NT2/D1 (cell line): Measurements from ENCODE around the gene VMAC.
"Not testable (repeated sequence)": the region's sequence is repeated elsewhere in the genome, so short reads cannot be mapped to it uniquely, and the experiment has no call there.

Source experiments
- DNase-seq: peaks from one replicate; pipeline ENCODE4 v3.0.0-alpha.2; 2011; ENCODE audit warnings: low read depth, low spot score
- H3K27me3 ChIP-seq: 2 replicates; pipeline ENCODE4 v1.6.0; 2011; ENCODE audit warnings: mild to moderate bottlenecking; ENCODE audit not compliant: insufficient read length, insufficient read depth
- H3K36me3 ChIP-seq: 2 replicates; pipeline ENCODE4 v1.6.1; 2011; ENCODE audit warnings: mild to moderate bottlenecking, low read length, mixed read lengths; ENCODE audit not compliant: insufficient read depth, insufficient read length
- H3K4me1 ChIP-seq: 2 replicates; pipeline ENCODE4 v1.5.1; 2011; ENCODE audit not compliant: insufficient read depth, insufficient read length
- H3K4me3 ChIP-seq: 2 replicates; pipeline ENCODE4 v1.5.1; 2011; ENCODE audit warnings: low read depth; ENCODE audit not compliant: insufficient read length
- H3K9ac ChIP-seq: 2 replicates; pipeline ENCODE4 v1.6.0; 2011; ENCODE audit warnings: low read depth; ENCODE audit not compliant: insufficient read length
- H3K9me3 ChIP-seq: 2 replicates; pipeline ENCODE4 v1.5.1; 2011; ENCODE audit warnings: mild to moderate bottlenecking, low read length; ENCODE audit not compliant: insufficient read depth
- SUZ12 ChIP-seq: IDR thresholded peaks from 2 replicates; pipeline ENCODE4 v1.6.1; 2011; ENCODE audit not compliant: insufficient read length, insufficient read depth; ENCODE audit errors: extremely low read depth
- YY1 ChIP-seq: IDR thresholded peaks from 2 replicates; pipeline ENCODE4 v1.6.1; 2011; ENCODE audit not compliant: insufficient read length, insufficient read depth
- ZNF274 ChIP-seq: IDR thresholded peaks from 2 replicates; pipeline ENCODE4 v1.6.1; 2011; ENCODE audit warnings: mild to moderate bottlenecking, low read depth, low read length

The VMAC gene

GRCh38 chr19:5880604-5881078 lies 24.0 kb upstream of the VMAC start:
- no peak overlapping the region for H3K9ac ChIP-seq
- H3K27me3 ChIP-seq, result peaks cover 2% of the 10 kb centered on the region
- DNase-seq, result peak; percentile 48
- no peak overlapping the region for H3K4me3 ChIP-seq
- peaks cover 28% of the 10 kb centered on the region for H3K4me1 ChIP-seq
- TF ChIP-seq ZNF274, result no peak
- TF ChIP-seq YY1, result no peak
- no peak for TF ChIP-seq SUZ12
- no peaks in the 10 kb centered on the region for H3K36me3 ChIP-seq
- no peaks in the 10 kb centered on the region for H3K9me3 ChIP-seq

GRCh38 chr19:5881543-5882299 lies 23.0 kb upstream of the VMAC start:
- peaks cover 2% of the 10 kb centered on the region for H3K27me3 ChIP-seq
- DNase-seq, result no peak
- H3K9me3 ChIP-seq, result no peaks in the 10 kb centered on the region
- TF ChIP-seq ZNF274, result no peak
- no peak for TF ChIP-seq YY1
- no peak for TF ChIP-seq SUZ12
- no peaks in the 10 kb centered on the region for H3K36me3 ChIP-seq
- H3K9ac ChIP-seq, result peak overlapping the region; percentile 3
- H3K4me3 ChIP-seq, result no peak overlapping the region
- peaks cover 26% of the 10 kb centered on the region for H3K4me1 ChIP-seq

DNA sequence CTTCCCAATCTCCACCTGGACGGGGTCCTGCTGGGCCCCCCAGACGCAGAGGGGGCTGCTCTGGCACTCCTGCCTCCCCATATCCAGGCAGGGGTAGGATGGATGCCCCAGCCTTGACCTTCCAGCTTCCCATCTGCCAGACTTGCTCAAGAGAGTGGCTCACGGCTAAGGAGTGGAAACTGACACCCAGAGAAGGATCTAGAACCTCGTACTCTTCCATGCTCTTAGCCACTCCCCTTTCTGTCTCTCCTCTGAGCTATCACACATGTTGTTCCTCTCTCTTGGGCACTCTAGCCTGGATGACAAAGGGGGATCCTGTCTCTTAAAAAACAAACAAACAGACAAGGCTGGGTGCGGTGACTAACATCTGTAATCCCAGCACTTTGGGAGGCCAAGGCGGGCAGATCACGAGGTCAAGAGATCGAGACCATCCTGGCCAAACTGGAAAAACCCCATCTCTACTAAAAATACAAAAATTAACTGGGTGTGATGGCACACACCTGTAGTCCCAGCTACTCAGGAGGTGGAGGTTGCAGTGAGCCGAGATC lies 22.2 kb upstream of the VMAC start:
- Histone ChIP-seq H3K9me3 (no peaks in the 10 kb centered on the region), H3K9ac (peak overlapping the region; percentile 3), H3K4me3 (no peak overlapping the region), H3K36me3 (no peaks in the 10 kb centered on the region), H3K27me3 (peaks cover 2% of the 10 kb centered on the region), H3K4me1 (peaks cover 22% of the 10 kb centered on the region)
- DNase-seq, result no peak
- TF ChIP-seq YY1, result no peak
- TF ChIP-seq SUZ12, result no peak
- no peak for TF ChIP-seq ZNF274

- DNase-seq, H3K27me3 ChIP-seq, H3K9ac ChIP-seq: not testable (repeated sequence)
Observed at GRCh38 chr19:5883157-5883873, 21.4 kb upstream of the VMAC start.

DNA sequence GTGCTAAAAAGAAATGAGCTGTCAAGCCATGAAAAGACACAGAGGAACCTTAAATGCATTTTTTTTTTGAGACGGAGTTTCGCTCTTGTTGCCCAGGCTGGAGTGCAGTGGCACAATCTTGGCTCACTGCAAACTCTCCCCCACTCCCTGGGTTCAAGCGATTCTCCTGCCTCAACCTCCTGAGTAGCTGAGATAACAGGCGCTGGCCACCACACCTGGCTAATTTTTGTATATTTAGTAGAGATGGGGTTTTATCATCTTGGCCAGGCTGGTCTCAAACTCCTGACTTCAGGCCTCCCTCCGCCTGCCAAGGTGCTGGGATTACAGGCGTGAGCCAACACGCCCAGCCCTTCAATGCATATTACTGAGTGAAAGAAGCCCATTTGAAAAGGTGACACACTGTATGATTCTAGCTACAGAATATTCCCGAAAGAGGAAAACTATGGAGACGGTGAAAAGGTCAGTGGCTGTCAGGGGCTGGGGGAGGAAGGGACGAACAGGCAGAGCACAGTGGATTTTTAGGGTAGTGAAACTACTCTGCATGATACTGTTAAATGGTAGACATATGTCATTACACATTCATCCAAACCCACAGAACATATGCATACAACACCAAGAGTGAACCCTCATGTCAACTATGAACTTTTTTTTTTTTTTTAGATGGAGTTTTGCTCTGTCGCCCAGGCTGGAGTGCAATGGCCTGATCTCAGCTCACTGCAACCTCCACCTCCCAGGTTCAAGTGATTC lies 20.4 kb upstream of the VMAC start:
- not testable (repeated sequence) for H3K9me3 ChIP-seq, H3K27me3 ChIP-seq, H3K9ac ChIP-seq, H3K4me3 ChIP-seq, H3K36me3 ChIP-seq, DNase-seq
- H3K4me1 ChIP-seq, result peaks cover 16% of the 10 kb centered on the region

More at GRCh38 chr19:5883157-5883873, 21.4 kb upstream of the VMAC start:
- H3K36me3 ChIP-seq, H3K4me3 ChIP-seq, H3K9me3 ChIP-seq: not testable (repeated sequence)
- peaks cover 18% of the 10 kb centered on the region for H3K4me1 ChIP-seq

GRCh38 chr19:5889288-5889971 lies 15.2 kb upstream of the VMAC start:
- Histone ChIP-seq H3K4me1 (peaks cover 10% of the 10 kb centered on the region), H3K9ac (no peak overlapping the region), H3K36me3 (peaks cover 11% of the 10 kb centered on the region), H3K27me3 (no peaks in the 10 kb centered on the region), H3K4me3 (no peak overlapping the region), H3K9me3 (no peaks in the 10 kb centered on the region)
- no peak for DNase-seq
- no peak for TF ChIP-seq ZNF274
- no peak for TF ChIP-seq SUZ12
- TF ChIP-seq YY1, result no peak
